Endothelial cell (in vitro differentiated cells): ENCODE data around the gene TRRAP. TPM values are rescaled to one million over a fixed set of nuclear protein-coding genes. Genes with fewer than 3 reads are reported as not detected.

Source experiments
- DNase-seq: peaks from one replicate; pipeline ENCODE4 v3.0.0; 2021; ENCODE audit warnings: low spot score
- H3K27ac Mint-ChIP-seq: one replicate; pipeline ENCODE4 v1.8.0; 2021; ENCODE audit warnings: mixed read lengths, inconsistent platforms; ENCODE audit not compliant: unreplicated experiment
- H3K27me3 Mint-ChIP-seq: one replicate; pipeline ENCODE4 v1.8.0; 2021; ENCODE audit warnings: mild to moderate bottlenecking, moderate library complexity, mixed read lengths, inconsistent platforms; ENCODE audit not compliant: unreplicated experiment
- H3K36me3 Mint-ChIP-seq: one replicate; pipeline ENCODE4 v1.8.0; 2021; ENCODE audit warnings: mild to moderate bottlenecking, low read depth, mixed read lengths, inconsistent platforms; ENCODE audit not compliant: unreplicated experiment
- H3K4me1 Mint-ChIP-seq: one replicate; pipeline ENCODE4 v1.8.0; 2021; ENCODE audit warnings: mild to moderate bottlenecking, mixed read lengths, inconsistent platforms; ENCODE audit not compliant: unreplicated experiment
- H3K4me3 Mint-ChIP-seq: one replicate; pipeline ENCODE4 v1.8.0; 2021; ENCODE audit warnings: mild to moderate bottlenecking, mixed read lengths, inconsistent platforms; ENCODE audit not compliant: unreplicated experiment
- H3K9me3 Mint-ChIP-seq: one replicate; pipeline ENCODE4 v1.8.0; 2021; ENCODE audit warnings: mixed read lengths, inconsistent platforms; ENCODE audit not compliant: unreplicated experiment
- total RNA-seq: library from RNA; stranded (reverse); fragmentation: NEBNext Ultra II Directional; extraction: Animal tissue kit (Norgen Biotek cat#: 25700); gene quantifications from one replicate; pipeline ENCODE4 v1.2.1, GENCODE V29; 2021; ENCODE audit not compliant: unreplicated experiment
- TF ChIP-seq, protein P1 (sequence below): fragments of 200-600 bp; sonication (generic); IDR thresholded peaks from one replicate; pipeline ENCODE4 v1.5.0; 2021; ENCODE audit warnings: antibody characterized with exemption; ENCODE audit not compliant: unreplicated experiment

Gene TRRAP
- total RNA-seq, 1 donor from 2014 or later = 53.5 TPM

DNA sequence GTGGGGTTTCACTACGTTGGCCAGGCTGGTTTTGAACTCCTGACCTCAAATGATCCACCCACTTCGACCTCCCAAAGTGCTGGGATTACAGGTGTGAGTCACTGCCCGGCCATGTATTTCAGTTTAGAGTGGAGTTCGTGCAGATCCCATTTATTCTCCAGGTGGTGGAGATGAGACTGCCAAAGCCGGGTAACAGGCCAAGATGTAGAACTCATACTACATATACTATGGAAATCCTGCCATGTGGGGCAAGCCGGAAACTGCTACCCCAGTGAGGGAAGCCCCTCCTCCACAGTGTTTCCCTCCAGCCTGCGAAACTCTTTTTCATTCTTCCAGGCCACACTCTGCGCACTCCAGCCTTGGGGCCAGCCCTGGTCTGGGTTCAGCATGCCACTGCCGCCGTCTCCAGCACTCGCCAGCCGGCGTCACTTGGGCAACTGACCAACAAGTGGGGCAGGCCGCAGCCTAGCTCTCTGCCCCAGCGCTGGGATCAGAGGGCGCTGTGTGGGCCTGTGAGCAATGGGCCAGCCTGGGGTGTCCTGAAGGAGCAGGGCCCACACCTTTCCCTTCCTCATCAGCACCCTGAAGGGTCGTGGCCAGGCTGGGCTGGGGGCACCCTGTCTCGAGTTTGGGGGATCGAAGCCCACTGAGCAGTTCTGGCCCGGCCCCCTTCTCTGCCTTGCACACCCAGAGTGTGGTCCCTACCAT, 122.0 kb downstream of the TRRAP start:
- peaks cover 36% of the 10 kb centered on the region for H3K36me3 Mint-ChIP-seq
- H3K27ac Mint-ChIP-seq = no peak overlapping the region
- DNase-seq = no peak
- H3K4me3 Mint-ChIP-seq = peak overlapping the region; percentile 69
- H3K9me3 Mint-ChIP-seq = no peaks in the 10 kb centered on the region
- H3K27me3 Mint-ChIP-seq = peaks cover 9% of the 10 kb centered on the region
- TF ChIP-seq, protein P1, sequence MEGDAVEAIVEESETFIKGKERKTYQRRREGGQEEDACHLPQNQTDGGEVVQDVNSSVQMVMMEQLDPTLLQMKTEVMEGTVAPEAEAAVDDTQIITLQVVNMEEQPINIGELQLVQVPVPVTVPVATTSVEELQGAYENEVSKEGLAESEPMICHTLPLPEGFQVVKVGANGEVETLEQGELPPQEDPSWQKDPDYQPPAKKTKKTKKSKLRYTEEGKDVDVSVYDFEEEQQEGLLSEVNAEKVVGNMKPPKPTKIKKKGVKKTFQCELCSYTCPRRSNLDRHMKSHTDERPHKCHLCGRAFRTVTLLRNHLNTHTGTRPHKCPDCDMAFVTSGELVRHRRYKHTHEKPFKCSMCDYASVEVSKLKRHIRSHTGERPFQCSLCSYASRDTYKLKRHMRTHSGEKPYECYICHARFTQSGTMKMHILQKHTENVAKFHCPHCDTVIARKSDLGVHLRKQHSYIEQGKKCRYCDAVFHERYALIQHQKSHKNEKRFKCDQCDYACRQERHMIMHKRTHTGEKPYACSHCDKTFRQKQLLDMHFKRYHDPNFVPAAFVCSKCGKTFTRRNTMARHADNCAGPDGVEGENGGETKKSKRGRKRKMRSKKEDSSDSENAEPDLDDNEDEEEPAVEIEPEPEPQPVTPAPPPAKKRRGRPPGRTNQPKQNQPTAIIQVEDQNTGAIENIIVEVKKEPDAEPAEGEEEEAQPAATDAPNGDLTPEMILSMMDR = no peak
- H3K4me1 Mint-ChIP-seq = no peaks in the 10 kb centered on the region

DNA sequence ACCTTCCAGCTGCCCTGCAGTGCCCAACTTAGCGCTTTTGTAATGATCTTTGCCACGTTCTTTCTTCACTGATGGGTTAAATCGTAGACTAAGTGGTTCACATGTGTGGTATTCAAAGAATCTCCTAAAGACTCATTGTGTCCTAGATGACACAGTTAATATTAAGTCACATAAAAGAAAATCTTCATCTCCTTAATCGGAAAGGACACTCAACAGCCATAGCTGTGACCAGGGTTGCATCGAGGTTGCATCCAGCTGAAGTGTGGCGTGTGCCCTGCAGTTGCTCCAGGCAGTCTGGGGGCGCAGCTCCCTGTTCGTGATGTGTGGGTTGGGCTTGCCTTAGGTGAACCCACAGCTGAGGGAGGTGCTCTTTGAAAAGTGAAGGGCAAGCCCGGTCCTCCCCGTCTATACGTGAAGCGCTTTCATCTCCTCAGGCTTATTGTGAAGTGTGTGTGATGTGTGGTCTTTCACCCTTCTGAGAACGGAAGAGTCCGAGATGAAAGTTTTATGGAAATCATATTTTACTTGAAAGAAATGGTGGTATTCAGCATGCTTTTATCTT, 122.7 kb downstream of the TRRAP start:
- no peak for DNase-seq
- Mint-ChIP-seq H3K36me3 (peaks cover 37% of the 10 kb centered on the region), H3K27me3 (peaks cover 6% of the 10 kb centered on the region), H3K27ac (no peak overlapping the region), H3K4me3 (peak overlapping the region; percentile 70), H3K4me1 (no peaks in the 10 kb centered on the region), H3K9me3 (no peaks in the 10 kb centered on the region)
- TF ChIP-seq, protein P1 = no peak

DNA sequence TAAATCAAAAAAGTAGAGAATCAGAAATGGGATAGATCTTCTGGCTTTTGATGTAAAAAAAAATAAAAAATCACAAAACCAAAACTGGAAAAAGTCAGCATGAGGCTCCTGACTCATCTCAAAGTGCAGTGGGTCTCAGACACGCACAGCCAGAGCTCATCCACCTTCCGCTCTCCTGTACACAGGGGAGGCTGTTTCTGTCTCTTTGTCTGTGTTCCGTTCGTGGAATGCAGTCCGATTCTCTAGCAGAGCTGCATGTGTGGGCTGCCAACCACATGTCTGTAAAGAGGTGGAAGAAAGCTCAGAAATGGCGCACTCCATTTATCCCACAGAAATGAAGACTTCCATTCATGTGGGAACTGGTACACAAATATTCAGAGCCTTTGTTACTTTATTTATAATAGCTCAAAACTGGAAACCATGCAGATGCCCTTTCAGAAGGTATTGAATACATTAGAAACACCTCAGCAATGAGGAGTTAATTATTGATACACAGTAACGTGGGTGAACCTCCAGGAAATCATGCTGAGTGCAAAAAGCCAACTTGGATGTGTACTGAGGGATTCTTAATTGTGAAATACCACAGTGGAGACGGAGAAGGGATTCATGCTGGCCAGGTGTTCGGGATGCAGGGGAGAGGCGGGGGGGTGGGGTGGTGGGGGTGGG, 123.3 kb downstream of the TRRAP start:
- H3K9me3 Mint-ChIP-seq = no peaks in the 10 kb centered on the region
- peak overlapping the region; percentile 70 for H3K4me3 Mint-ChIP-seq
- DNase-seq = no peak
- H3K27ac Mint-ChIP-seq = no peak overlapping the region
- no peaks in the 10 kb centered on the region for H3K4me1 Mint-ChIP-seq
- peaks cover 37% of the 10 kb centered on the region for H3K36me3 Mint-ChIP-seq
- peaks cover 5% of the 10 kb centered on the region for H3K27me3 Mint-ChIP-seq
- TF ChIP-seq, protein P1 = no peak

DNA sequence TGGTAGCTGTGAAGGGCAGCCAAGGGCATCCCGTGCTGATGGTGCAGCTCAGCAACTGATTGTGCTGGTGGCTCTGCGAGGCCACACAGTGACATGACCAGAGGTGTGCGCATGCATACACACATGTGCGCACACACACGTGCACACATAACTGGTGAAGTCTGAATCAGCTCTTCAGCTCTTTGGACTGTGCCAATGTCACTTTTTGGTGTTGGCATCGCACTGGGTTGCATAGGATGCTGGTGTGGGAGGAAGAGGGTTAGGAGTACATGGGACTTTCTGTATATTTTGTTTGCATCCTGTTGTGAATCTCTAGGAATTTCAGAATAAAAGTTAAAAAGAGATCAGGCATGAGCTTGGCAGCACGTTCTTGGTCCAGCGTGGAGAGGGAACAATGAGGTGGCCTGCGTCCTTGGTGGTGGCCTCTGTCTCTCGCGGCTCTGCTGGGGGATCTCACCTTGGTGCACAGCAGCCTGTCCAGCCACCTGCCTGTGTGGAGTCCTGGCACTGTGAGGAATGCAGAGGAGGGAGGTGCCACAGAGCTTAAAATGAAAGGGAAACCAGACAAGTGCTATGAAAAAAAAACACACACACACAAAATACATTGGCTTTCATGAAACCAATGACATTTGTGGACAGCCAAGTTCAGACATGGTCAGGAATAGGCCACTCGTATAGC, 124.0 kb downstream of the TRRAP start:
- Mint-ChIP-seq H3K9me3 (no peaks in the 10 kb centered on the region), H3K36me3 (peaks cover 39% of the 10 kb centered on the region), H3K27me3 (peaks cover 5% of the 10 kb centered on the region), H3K4me1 (no peaks in the 10 kb centered on the region), H3K4me3 (no peak overlapping the region), H3K27ac (no peak overlapping the region)
- TF ChIP-seq, protein P1 = no peak
- no peak for DNase-seq
